H1 (cell line): ENCODE data around the gene ASIC5. TPM values are rescaled to one million over a fixed set of nuclear protein-coding genes. Genes with fewer than 3 reads are reported as not detected.

Source experiments
- CTCF ChIA-PET: fragments of 300-600 bp; sonication (Branson Sonifier 250); formaldehyde crosslinking; loops from one replicate; lab custom pipeline; 2021; ENCODE audit not compliant: partially characterized antibody; lab: Charles Lee
- POLR2A ChIA-PET: fragments of 300-600 bp; sonication (Branson Sonifier 250); formaldehyde crosslinking; loops from one replicate; lab custom pipeline; 2021; ENCODE audit warnings: inconsistent platforms; ENCODE audit not compliant: partially characterized antibody; lab: Charles Lee
- DNase-seq, 2 experiments: peaks; one replicate each; pipeline versions ENCODE4 v3.0.0 to v3.0.0-alpha.2; 2010 to 2022; ENCODE audit warnings: low spot score in 2 of 2, low read depth in 1 of 2, mixed read lengths in 1 of 2
- FAIRE-seq: peaks from 2 replicates; lab custom pipeline; 2011; peaks lifted over from hg19 to GRCh38; lab: Jason Lieb, UNC
- H2AFZ ChIP-seq: 2 replicates; pipeline ENCODE4 v1.8.1; 2012; ENCODE audit warnings: low read length, inconsistent platforms
- H2AK5ac ChIP-seq: 2 replicates; pipeline ENCODE4 v1.6.1; 2013; ENCODE audit warnings: low read depth, low read length
- H2BK120ac ChIP-seq: replicated peaks from 2 replicates; pipeline ENCODE3; 2013; ENCODE audit warnings: low read depth, low read length, inconsistent platforms
- H2BK12ac ChIP-seq: 2 replicates; pipeline ENCODE4 v1.6.1; 2013; ENCODE audit warnings: low read depth, low read length
- H2BK15ac ChIP-seq: 2 replicates; pipeline ENCODE4 v1.6.1; 2013; ENCODE audit warnings: low read length
- H2BK20ac ChIP-seq: 2 replicates; pipeline ENCODE4 v1.6.1; 2013; ENCODE audit warnings: low read length
- H2BK5ac ChIP-seq: 2 replicates; pipeline ENCODE4 v1.6.1; 2013; ENCODE audit warnings: low read depth, low read length
- H3K14ac ChIP-seq: 2 replicates; pipeline ENCODE4 v1.6.1; 2013; ENCODE audit warnings: inconsistent platforms; ENCODE audit not compliant: insufficient read length
- H3K18ac ChIP-seq: 2 replicates; pipeline ENCODE4 v1.6.1; 2013; ENCODE audit warnings: low read length; ENCODE audit errors: extremely low read depth
- H3K23ac ChIP-seq: 2 replicates; pipeline ENCODE4 v1.6.1; 2013; ENCODE audit warnings: inconsistent platforms; ENCODE audit not compliant: insufficient read length
- H3K23me2 ChIP-seq: 2 replicates; pipeline ENCODE4 v1.6.1; 2013; ENCODE audit warnings: low read depth, low read length
- H3K27ac ChIP-seq: 2 replicates; pipeline ENCODE4 v1.6.1; 2011; ENCODE audit warnings: low read depth, low read length, inconsistent platforms
- H3K27me3 ChIP-seq, 4 experiments: replicated peaks in 1 of 4; 1 replicate in 1 of 4; 2 replicates in 3 of 4; pipeline versions ENCODE4 v1.6.1 to v1.8.1; 2011 to 2013; ENCODE audit warnings: low read length in 3 of 4, mild to moderate bottlenecking in 3 of 4, inconsistent platforms in 2 of 4, mixed read lengths in 2 of 4, moderate library complexity in 1 of 4; ENCODE audit not compliant: control insufficient read depth in 3 of 4, insufficient read depth in 3 of 4; ENCODE audit errors: extremely low read depth in 1 of 4
- H3K36me3 ChIP-seq, 4 experiments: 2 replicates each; pipeline versions ENCODE4 v1.6.1 to v1.8.1; 2011 to 2013; ENCODE audit warnings: mild to moderate bottlenecking in 4 of 4, low read length in 3 of 4, moderate library complexity in 2 of 4, control low read depth in 1 of 4, inconsistent platforms in 1 of 4; ENCODE audit not compliant: insufficient read depth in 4 of 4, control insufficient read depth in 2 of 4
- H3K4ac ChIP-seq: replicated peaks from 2 replicates; pipeline ENCODE3; 2013; ENCODE audit warnings: low read length, low read depth, mixed read lengths, inconsistent platforms; ENCODE audit not compliant: insufficient read length
- H3K4me1 ChIP-seq, 4 experiments: replicated peaks in 1 of 4; 1 replicate in 1 of 4; 2 replicates in 3 of 4; pipeline versions ENCODE4 v1.6.1 to v1.8.1; 2011 to 2013; ENCODE audit warnings: low read length in 3 of 4, inconsistent platforms in 2 of 4, mixed read lengths in 1 of 4; ENCODE audit not compliant: insufficient read depth in 4 of 4, control insufficient read depth in 3 of 4
- H3K4me2 ChIP-seq, 2 experiments: 2 replicates each; pipeline versions ENCODE4 v1.6.1 to v1.8.1; 2011 to 2013; ENCODE audit warnings: low read depth in 2 of 2, low read length in 2 of 2, control low read depth in 1 of 2, inconsistent platforms in 1 of 2, mild to moderate bottlenecking in 1 of 2; ENCODE audit not compliant: insufficient read depth in 1 of 2
- H3K4me3 ChIP-seq, 4 experiments: fragments of 200-600, 300-600 bp in 1 of 4; sonication (generic), shearing (Covaris generic), sonication (Bioruptor Twin) in 1 of 4; 2 replicates each; pipeline versions ENCODE4 v1.5.1 to v1.8.1; 2011 to 2016; ENCODE audit warnings: low read length in 4 of 4, low read depth in 3 of 4, control low read depth in 2 of 4, inconsistent platforms in 2 of 4, mild to moderate bottlenecking in 2 of 4, mixed read lengths in 1 of 4, moderate library complexity in 1 of 4; ENCODE audit not compliant: insufficient read depth in 2 of 4; ENCODE audit errors: extremely low read depth in 1 of 4
- H3K56ac ChIP-seq: replicated peaks from 2 replicates; pipeline ENCODE3; 2013; ENCODE audit warnings: low read depth, mild to moderate bottlenecking, mixed read lengths, low read length, inconsistent platforms; ENCODE audit not compliant: insufficient read length
- H3K79me1 ChIP-seq: 2 replicates; pipeline ENCODE4 v1.6.1; 2013; ENCODE audit warnings: low read depth, low read length, control low read depth
- H3K79me2 ChIP-seq, 2 experiments: 2 replicates each; pipeline versions ENCODE4 v1.6.1 to v1.8.1; 2012 to 2013; ENCODE audit warnings: low read length in 2 of 2, mild to moderate bottlenecking in 2 of 2, inconsistent platforms in 1 of 2; ENCODE audit not compliant: insufficient read depth in 2 of 2, control insufficient read depth in 1 of 2
- H3K9ac ChIP-seq, 4 experiments: replicated peaks in 1 of 4; 1 replicate in 1 of 4; 2 replicates in 3 of 4; pipeline versions ENCODE4 v1.6.1 to v1.8.1; 2011 to 2013; ENCODE audit warnings: low read depth in 3 of 4, low read length in 3 of 4, control low read depth in 2 of 4, mild to moderate bottlenecking in 2 of 4, moderate library complexity in 2 of 4, inconsistent platforms in 1 of 4; ENCODE audit errors: extremely low read depth in 1 of 4
- H3K9me3 ChIP-seq, 2 experiments: 2 replicates each; pipeline versions ENCODE4 v1.6.1 to v1.8.1; 2012 to 2013; ENCODE audit warnings: mild to moderate bottlenecking in 2 of 2, moderate library complexity in 2 of 2, control low read depth in 1 of 2, inconsistent platforms in 1 of 2, low read depth in 1 of 2, low read length in 1 of 2, mixed read lengths in 1 of 2; ENCODE audit not compliant: insufficient read depth in 2 of 2
- H4K20me1 ChIP-seq, 2 experiments: replicated peaks in 1 of 2; 2 replicates each; pipeline versions ENCODE3 to v1.8.1; 2011 to 2013; ENCODE audit warnings: inconsistent platforms in 2 of 2, low read length in 2 of 2, mild to moderate bottlenecking in 1 of 2; ENCODE audit not compliant: insufficient read depth in 2 of 2, control insufficient read depth in 1 of 2
- H4K5ac ChIP-seq: 2 replicates; pipeline ENCODE4 v1.6.1; 2013; ENCODE audit warnings: low read length, low read depth, mixed read lengths, inconsistent platforms; ENCODE audit not compliant: insufficient read length
- H4K8ac ChIP-seq: 2 replicates; pipeline ENCODE4 v1.8.0; 2013; ENCODE audit warnings: mild to moderate bottlenecking, moderate library complexity, low read length, inconsistent platforms; ENCODE audit not compliant: insufficient read depth; ENCODE audit errors: extremely low read depth
- H4K91ac ChIP-seq: replicated peaks from 2 replicates; pipeline ENCODE3; 2013; ENCODE audit warnings: low read length, mixed read lengths, inconsistent platforms; ENCODE audit not compliant: insufficient read length
- ASH2L ChIP-seq: fragments of 200-600, 300-600 bp; sonication (generic); IDR thresholded peaks from one replicate; pipeline ENCODE4 v1.7.1; 2017; ENCODE audit warnings: low read length
- CBX5 ChIP-seq: fragments of 300-800, 300-1000 bp; sonication (generic); IDR thresholded peaks from 2 replicates; pipeline ENCODE4 v1.7.1; 2016; ENCODE audit warnings: antibody characterized with exemption, low read length, low read depth
- KDM4A ChIP-seq: IDR thresholded peaks from one replicate; pipeline ENCODE4 v1.7.1; 2012; ENCODE audit warnings: low read depth, mild to moderate bottlenecking, moderate library complexity, low read length, inconsistent platforms; ENCODE audit not compliant: severe bottlenecking
- PHF8 ChIP-seq: fragments of 200-600 bp; sonication (generic); conservative IDR thresholded peaks from 2 replicates; pipeline ENCODE4 v1.7.1; 2012; ENCODE audit warnings: low read depth, mild to moderate bottlenecking, inconsistent platforms, low read length, moderate library complexity
- RBBP5 ChIP-seq: IDR thresholded peaks from 2 replicates; pipeline ENCODE4 v1.7.1; 2012; ENCODE audit warnings: low read depth, mild to moderate bottlenecking, inconsistent platforms, low read length, moderate library complexity, borderline replicate concordance
- RXRA ChIP-seq: IDR thresholded peaks from 2 replicates; pipeline ENCODE4 v1.6.1; 2011; ENCODE audit warnings: low read depth, mild to moderate bottlenecking, low read length, moderate library complexity; ENCODE audit not compliant: insufficient read depth
- SIRT6 ChIP-seq: IDR thresholded peaks from one replicate; pipeline ENCODE4 v1.7.1; 2012; ENCODE audit warnings: low read length, inconsistent platforms
- SP2 ChIP-seq: IDR thresholded peaks from 2 replicates; pipeline ENCODE4 v1.6.1; 2012; ENCODE audit warnings: mild to moderate bottlenecking, low read length, inconsistent platforms
- TEAD4 ChIP-seq: IDR thresholded peaks from 2 replicates; pipeline ENCODE4 v1.6.1; 2012; ENCODE audit warnings: low read depth, low read length, inconsistent platforms, mixed read lengths
- YY1 ChIP-seq: IDR thresholded peaks from 2 replicates; pipeline ENCODE4 v1.6.1; 2011; ENCODE audit warnings: low read depth, mild to moderate bottlenecking, low read length
- WGBS, 2 experiments: shearing (Covaris generic) in 1 of 2; methylation state at CpG; one replicate each; pipeline versions ENCODE4 v1.1.6 to v1.1.7; 2013 to 2015; ENCODE audit warnings: low lambda C conversion rate in 2 of 2, mixed read lengths in 2 of 2, inconsistent platforms in 1 of 2, low coverage in 1 of 2, missing lambda C conversion rate in 1 of 2; ENCODE audit not compliant: insufficient replicate concordance in 2 of 2, insufficient coverage in 1 of 2, insufficient read length in 1 of 2; ENCODE audit errors: extremely low coverage in 1 of 2, missing lambda C conversion rate in 1 of 2; 5-methylcytosine and 5-hydroxymethylcytosine counted together
- polyA plus RNA-seq, 7 experiments: library from polyadenylated mRNA; depleted of rRNA in 3 of 7; stranded (reverse) in 5 of 7; unstranded in 2 of 7; fragments of >200 nt in 5 of 7; fragments of 200-250 nt in 2 of 7; gene quantifications; 1 replicate in 5 of 7; 2 replicates in 1 of 7; 4 replicates in 1 of 7; pipeline versions ENCODE4 v1.2.1 to v1.2.3, GENCODE V29; 2011 to 2013; ENCODE audit warnings: missing spikeins in 2 of 7, mixed read lengths in 2 of 7
- total RNA-seq: library from RNA; stranded (reverse); fragmentation: NEBNext Ultra II Directional; extraction: Animal tissue kit (Norgen Biotek cat#: 25700); gene quantifications from 2 replicates; pipeline ENCODE4 v1.2.1, GENCODE V29; 2021
- TF ChIP-seq, protein P1 (sequence below), 3 experiments: IDR thresholded peaks; 1 replicate in 2 of 3; 2 replicates in 1 of 3; pipeline versions ENCODE4 v1.5.1 to v1.6.1; 2011; ENCODE audit warnings: low read length in 3 of 3, mild to moderate bottlenecking in 3 of 3, inconsistent platforms in 2 of 3, low read depth in 1 of 3, moderate library complexity in 1 of 3; ENCODE audit not compliant: insufficient read depth in 1 of 3; ENCODE audit errors: control extremely low read depth in 1 of 3
- TF ChIP-seq, protein P2 (sequence below): IDR thresholded peaks from 2 replicates; pipeline ENCODE4 v1.6.1; 2011; ENCODE audit warnings: low read depth, mild to moderate bottlenecking, low read length; ENCODE audit not compliant: insufficient read depth

ASIC5 gene
- total and polyA plus RNA-seq, 2 of the 8 experiments (the other 6 are each of a cell fraction or from before 2014, with no cell fraction given) = not detected

DNA sequence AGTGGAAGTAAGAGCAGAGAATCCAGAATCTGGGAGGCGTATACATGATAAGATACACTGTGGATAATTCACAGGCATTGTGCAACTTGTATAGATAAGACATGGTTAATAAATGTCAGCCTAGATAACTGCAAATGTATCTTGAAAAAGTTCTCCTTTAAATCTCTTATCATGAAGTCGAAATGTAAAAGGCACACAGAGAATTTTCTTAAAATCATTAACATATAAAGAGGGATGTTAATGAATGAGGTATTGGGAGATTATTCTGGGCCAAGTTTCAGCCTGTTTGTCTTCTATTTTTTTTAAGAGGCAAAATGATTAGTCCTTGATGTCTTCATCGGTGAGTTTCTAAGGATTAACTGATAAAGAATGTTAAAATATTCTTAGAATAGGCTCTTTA, 38.3 kb upstream of the ASIC5 start:
- no peaks in the 10 kb centered on the region for H3K79me1 ChIP-seq
- H4K91ac ChIP-seq = no peak overlapping the region
- H3K27ac ChIP-seq = no peak overlapping the region
- H4K5ac ChIP-seq = no peak overlapping the region
- TF ChIP-seq SP2 = no peak
- TF ChIP-seq KDM4A = no peak
- TF ChIP-seq SIRT6 = no peak
- TF ChIP-seq RXRA = no peak
- no peak for TF ChIP-seq PHF8
- no peak for TF ChIP-seq YY1
- TF ChIP-seq RBBP5 = no peak
- TF ChIP-seq, protein P1, sequence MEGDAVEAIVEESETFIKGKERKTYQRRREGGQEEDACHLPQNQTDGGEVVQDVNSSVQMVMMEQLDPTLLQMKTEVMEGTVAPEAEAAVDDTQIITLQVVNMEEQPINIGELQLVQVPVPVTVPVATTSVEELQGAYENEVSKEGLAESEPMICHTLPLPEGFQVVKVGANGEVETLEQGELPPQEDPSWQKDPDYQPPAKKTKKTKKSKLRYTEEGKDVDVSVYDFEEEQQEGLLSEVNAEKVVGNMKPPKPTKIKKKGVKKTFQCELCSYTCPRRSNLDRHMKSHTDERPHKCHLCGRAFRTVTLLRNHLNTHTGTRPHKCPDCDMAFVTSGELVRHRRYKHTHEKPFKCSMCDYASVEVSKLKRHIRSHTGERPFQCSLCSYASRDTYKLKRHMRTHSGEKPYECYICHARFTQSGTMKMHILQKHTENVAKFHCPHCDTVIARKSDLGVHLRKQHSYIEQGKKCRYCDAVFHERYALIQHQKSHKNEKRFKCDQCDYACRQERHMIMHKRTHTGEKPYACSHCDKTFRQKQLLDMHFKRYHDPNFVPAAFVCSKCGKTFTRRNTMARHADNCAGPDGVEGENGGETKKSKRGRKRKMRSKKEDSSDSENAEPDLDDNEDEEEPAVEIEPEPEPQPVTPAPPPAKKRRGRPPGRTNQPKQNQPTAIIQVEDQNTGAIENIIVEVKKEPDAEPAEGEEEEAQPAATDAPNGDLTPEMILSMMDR (IDR thresholded peaks at IDR 0.05; ENCODE audit: control extremely low read depth in 1 of 3, insufficient read depth in 1 of 3, low read depth in 1 of 3, low read length in 3 of 3) = no peak
- no peak for TF ChIP-seq CBX5
- no peak for TF ChIP-seq ASH2L
- TF ChIP-seq TEAD4 = no peak
- TF ChIP-seq, protein P2, sequence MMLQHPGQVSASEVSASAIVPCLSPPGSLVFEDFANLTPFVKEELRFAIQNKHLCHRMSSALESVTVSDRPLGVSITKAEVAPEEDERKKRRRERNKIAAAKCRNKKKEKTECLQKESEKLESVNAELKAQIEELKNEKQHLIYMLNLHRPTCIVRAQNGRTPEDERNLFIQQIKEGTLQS = no peak
- no peak overlapping the region for H3K56ac ChIP-seq
- H3K4ac ChIP-seq = no peak overlapping the region
- H2BK120ac ChIP-seq = no peak overlapping the region
- H3K4me3 ChIP-seq = no peak overlapping the region
- no peak overlapping the region for H3K4me2 ChIP-seq
- no peak overlapping the region for H2BK20ac ChIP-seq
- H4K8ac ChIP-seq = no peak overlapping the region
- DNase-seq (no peak), FAIRE-seq (no peak)
- peaks cover 0 to 2% (median 0%) of the 10 kb centered on the region in 4 experiments; a peak in 1 of 7 replicates for H3K4me1 ChIP-seq
- no peak overlapping the region for H2BK12ac ChIP-seq
- H3K23ac ChIP-seq = no peak overlapping the region
- ChIA-PET CTCF (no interaction called here), POLR2A (no interaction called here)
- H2AK5ac ChIP-seq = no peak overlapping the region
- H2BK5ac ChIP-seq = no peak overlapping the region
- H4K20me1 ChIP-seq = no peaks in the 10 kb centered on the region
- no peaks in the 10 kb centered on the region for H3K36me3 ChIP-seq
- H3K79me2 ChIP-seq = no peaks in the 10 kb centered on the region
- no peaks in the 10 kb centered on the region for H3K23me2 ChIP-seq
- no peaks in the 10 kb centered on the region for H3K9me3 ChIP-seq
- WGBS, 2 experiments = 78% methylated on average over 3 of the region's 3 CpGs; no CpG with 5 or more reads in 1 of the 2 experiments
- H2AFZ ChIP-seq = no peak overlapping the region
- H3K14ac ChIP-seq = no peak overlapping the region
- no peaks in the 10 kb centered on the region for H3K27me3 ChIP-seq
- H3K9ac ChIP-seq = no peak overlapping the region
- no peak overlapping the region for H2BK15ac ChIP-seq
- no peak overlapping the region for H3K18ac ChIP-seq
